Colon (tissue), 2 donors: ENCODE measurements around the gene C1D.
"Not testable (repeated sequence)": the region's sequence is repeated elsewhere in the genome, so short reads cannot be mapped to it uniquely, and the experiment has no call there.

ENCODE experiments used
- FAIRE-seq: peaks from 2 replicates; lab custom pipeline; 2012; peaks lifted over from hg19 to GRCh38; lab: Jason Lieb, UNC
- donor health status: control.
- donor health status: control.

Gene C1D, protein sequence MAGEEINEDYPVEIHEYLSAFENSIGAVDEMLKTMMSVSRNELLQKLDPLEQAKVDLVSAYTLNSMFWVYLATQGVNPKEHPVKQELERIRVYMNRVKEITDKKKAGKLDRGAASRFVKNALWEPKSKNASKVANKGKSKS

DNA sequence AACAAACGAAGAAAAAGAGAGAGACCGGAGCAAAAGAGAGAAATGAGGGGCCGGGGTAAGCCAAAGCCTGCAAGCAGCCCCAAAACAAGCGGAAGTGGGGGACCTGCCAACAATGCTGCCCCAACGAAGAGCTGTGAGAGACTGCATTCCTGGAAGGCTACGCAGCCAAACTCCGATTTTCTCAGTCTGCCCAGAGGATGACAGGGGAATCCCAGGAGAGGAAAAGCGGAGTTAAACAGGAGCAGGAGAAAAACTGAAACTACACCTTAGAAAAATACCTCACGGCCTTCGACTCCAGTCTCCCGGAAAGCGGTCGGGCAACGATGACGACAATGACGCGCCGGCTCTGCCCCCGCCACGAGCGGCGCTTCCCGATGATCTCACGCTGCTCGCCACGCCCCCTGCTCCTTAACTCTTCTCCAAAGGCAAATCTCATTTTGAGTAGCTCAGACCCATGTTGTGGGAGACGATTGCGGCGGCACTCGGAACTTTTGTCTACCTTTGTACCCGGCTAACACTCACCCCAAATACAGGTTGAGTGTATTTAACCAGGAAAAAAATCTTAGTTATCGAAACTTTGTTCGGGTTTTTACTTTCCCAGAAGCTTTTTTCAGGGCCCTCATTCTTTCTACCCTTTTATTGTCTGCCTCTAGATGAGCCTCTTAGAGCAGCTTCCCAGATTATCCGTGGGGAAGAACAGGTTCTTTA lies at the start of gene C1D:
Gene C1D, minus strand, starts transcription at position 325 of the 708 bp plus-strand sequence. CDS start 15,694 bp downstream, outside the sequence.
- no peak for FAIRE-seq

DNA sequence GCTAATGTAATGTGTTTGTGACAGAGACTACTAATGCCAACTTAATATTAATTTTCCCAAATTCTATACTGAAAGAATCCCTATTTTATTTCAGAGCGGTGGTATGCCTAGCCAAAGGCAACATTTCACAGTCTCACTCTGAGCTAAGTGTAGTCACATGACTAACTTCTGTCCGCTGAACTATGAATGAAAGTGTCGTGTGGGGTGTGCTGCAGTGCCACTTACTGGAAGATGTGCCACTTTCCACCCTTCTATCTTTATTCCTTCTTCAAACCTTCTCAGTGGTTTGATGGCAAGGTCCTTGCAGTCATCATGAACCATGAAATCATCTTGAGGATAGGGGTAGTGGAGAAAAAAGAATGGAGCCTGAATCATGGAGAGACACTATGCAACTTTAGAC lies 47.3 kb upstream of the C1D start:
- FAIRE-seq, result no peak

DNA sequence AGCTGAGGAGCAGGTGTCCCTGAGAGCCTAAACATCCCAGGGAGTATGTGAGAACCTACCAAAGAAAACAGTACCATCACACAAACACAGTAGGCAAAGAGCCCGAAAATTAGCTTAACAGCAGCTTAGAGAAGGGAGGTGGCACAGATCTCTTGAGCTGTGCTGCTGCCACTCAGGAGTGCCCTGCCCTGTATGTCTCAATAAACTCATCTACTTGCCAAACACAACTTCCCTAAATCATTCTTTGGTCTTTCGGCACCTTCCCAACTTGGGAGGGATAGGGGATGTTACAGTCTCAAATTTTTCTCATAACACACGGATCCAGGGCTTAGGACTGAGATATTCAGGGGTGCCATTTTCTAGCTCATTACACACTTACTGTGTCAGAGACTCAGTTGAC lies 45.3 kb upstream of the C1D start:
- no peak for FAIRE-seq

DNA sequence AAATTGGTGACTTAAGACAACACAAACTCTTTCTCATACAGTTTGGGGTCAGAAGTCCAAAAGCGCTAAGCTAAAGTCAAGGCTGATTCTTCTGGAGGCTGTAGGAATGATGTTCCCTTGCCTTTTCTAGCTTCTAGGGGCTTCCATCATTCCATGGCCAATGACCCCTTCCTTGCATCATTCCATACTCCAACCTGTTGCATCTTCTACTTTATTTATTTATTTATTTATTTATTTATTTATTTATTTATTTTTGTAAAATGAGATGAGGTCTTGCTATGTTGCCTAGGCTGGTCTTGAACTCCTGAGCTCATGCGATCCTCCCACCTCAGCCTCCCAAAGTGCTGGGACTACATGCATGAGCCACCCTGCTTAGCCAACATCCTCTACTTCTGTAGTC lies 44.7 kb upstream of the C1D start:
- no peak for FAIRE-seq

DNA sequence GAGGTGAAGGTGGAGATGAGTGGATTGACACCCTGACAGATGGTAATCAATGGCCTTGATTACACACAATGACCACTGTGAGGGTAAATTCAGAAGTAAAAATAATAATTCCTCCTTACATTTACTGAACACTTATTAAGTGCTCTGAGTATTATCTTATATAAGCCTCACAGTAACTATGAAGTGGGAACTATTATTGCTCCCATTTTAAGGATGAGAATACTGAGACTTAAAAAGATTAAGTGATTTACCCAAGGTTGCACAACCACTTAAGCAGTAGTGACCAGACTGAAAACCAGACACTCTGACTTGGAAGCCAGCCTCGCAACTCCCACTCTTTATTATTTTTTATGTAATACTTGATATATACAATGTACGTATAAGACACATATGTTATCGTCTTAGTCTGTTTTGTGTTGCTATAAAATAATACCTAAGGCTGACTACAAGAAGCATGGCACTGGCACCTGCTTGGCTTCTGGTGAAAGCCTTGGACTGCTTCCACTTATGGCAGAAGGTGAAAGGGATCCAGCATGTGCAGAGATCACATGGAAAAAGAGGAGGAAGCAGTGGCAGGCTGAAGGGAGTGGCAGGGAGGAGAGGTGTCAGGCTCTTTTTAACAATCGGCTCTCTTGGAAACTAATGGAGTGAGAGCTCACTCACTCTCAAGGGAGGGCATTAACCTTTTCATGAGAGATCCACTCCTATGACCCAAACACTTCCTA lies 41.5 kb upstream of the C1D start:
- FAIRE-seq, result no peak

DNA sequence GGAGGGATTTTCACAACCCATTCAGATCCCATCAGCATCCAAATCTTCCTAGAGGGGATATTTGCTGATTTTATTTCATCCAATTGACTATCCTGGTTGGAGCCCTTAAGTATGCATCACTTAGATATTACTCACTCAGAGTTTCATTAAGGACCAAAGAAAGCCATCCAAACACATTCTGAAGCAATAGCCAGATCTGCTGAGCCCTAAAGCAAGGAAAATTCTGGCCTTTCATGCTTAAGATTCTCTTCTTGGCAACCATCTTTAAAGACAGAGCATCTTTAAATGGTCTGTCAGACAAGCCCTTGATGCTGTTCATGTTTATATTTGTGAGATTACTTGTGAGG lies 40.9 kb upstream of the C1D start:
- FAIRE-seq, result no peak

DNA sequence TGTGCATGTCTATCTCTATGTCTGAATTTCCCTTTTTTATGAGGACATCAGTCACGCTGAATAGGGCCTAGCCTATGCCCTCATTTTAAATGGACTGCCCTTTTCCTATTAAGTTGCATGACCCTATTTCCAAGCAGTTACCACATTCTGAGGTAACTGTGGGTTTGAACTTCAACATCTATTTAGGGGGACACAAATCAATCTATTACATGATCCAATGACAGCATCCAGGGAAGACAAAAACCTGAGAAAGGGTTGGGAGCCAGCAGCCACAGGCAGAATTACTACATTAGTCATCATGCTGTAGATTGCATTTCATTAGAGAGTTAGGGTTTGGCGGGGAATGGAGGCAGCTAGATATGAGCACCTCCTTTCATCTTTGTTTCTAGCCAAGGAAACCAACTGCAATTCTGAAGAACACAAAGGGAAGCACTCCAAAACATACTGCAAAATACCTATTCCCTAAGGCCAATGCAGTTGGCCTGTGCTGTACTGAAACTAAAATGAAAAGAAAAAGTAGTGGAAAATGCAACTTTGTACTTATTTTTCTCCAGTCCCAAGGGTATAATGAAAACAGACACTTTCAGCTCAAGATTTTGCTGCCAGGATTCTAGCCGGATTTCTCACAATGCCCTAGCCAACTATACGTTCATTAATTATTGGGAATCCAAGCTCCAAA lies 40.4 kb upstream of the C1D start:
- FAIRE-seq, result no peak

DNA sequence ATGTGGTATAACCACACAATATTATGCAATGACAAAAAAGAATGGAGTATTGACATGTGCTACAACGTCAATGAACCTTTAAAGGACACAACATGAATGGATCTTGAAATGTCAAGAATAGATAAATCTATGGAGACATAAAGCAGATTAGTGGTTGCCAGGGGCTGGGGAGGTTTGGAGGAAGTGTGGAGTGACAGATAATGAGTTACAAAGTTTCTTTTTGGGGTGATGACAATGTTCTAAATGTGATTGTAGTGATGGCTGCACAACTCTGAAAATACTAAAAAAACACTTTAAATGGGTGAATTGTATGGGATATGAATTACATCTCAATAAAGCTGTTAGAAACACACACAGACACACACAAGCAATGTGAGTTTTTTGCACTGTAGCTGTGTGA lies 37.4 kb upstream of the C1D start:
- FAIRE-seq, result no peak

DNA sequence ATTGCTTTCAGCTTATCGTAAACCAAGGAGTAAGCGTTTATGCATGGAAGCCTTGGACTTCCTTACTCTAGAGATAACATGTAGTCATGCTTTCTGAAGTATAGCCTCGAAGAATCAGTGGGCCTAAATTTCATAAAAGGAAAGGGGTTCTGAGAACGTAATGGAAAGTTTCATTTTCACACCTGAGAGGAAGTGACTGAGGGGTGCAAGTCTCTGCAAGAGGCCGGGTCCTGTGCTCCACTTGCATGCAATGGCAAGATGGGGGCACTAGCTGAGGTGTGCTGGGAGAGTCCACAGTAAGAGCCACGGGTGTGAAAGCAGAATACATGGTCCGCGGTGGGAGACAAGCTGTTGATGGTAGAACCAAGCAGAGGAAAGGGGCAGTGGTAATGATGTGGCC lies 36.5 kb upstream of the C1D start:
- FAIRE-seq, result no peak

DNA sequence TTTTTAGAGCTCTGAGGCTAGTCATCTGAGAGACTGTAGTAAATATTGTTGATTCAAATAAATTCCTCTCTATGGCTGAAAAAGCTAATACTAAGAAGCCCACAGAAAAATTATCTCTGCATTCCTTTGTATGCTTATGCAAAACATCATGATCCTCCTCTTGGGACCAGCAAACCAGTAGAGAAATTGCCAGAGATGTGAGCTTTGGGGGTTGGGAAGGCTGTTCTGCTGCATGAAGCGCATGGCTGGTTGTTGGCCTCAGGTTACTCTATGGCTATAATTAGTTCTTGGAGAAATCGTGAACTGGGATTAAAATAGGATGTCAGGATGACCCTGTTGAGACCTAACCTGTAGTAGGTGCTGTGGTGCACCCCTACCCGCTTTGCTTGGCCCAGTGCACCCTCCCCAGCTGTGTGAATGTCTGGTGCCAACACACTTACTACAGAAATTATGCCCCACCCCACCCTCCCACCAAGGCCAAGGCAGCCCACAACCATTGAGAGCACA lies 35.5 kb upstream of the C1D start:
- no peak for FAIRE-seq

DNA sequence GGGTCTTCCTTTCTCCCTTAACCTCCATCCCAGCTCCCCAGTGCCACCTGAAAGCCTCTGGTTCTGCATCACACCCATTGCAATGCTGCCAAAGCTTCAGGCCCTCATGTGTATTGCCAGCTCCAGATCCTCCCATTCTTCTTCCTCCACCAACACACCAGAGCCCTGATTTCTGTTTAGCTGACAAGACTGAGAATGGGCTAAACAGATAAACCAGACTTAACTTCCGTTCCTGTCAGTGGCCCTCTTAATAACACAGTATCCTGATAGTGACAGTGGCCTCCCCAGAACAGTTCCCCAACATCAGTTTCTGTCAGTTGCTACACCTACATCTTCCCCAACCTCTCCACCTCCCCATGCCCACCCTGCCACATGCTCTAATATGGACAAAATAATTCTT lies 31.3 kb upstream of the C1D start:
- FAIRE-seq, result no peak

DNA sequence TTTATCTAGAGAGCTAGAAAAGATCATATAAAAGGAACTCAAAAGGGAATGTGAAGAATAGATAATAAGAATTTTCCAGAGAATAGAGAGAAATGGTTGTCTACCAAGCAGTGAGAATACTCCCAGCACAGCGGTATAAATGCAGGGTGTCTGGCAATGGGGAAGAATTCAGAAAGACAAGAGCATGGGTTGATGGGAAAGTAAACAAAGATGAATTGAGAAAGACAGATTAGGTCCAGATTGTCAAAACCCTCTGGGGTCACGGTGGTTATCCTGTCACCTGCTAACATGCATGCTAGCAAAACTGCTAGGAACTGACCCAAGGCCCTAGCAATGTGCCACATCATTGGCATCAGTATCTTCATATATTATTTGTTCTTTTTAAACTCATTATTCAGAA lies 30.8 kb upstream of the C1D start:
- FAIRE-seq, result no peak

DNA sequence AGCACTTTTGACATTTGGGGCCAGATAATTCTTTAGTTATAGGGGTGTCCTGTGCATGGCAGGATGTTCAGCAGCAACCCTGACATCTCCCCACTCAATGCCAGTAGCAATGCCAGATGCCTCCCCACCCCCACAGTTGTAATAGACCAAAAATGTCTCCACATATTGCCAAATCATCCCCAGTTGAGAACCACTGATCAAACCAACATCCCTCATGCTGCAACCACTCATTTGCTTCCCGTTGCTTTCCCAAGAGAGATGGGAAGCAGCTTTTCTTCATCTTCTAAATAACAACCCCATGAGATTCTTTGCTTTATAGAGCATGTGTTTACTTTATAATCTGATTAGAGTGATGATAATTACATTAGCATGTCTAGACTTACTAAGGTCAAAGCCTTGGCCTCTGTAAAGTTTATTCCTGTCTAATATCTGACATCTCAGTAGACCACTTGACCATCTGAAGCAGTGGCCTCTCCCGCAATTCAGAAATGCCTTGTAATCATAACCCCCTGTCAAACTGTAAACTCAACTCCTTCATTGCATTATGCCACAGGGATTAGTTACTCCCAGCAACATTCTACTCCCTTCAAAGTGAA lies 28.7 kb upstream of the C1D start:
- FAIRE-seq, result no peak

DNA sequence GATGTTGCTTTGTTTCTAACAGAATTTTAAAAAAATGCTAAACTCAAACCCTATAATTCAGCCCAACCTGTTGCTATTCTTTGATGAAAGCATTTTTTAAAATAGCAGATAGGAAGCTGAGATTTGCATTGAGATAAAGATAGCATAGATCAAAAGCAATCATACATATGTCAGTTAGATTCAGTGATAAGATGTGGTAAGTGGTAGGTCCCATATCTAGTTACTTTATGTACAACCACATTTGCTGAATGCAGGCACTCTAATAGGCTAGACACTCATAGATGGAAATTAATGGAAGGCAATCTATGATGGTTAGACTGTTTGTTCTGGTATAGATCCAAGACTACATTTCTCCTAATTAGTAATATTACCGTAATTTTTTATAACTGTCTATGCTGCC lies 27.2 kb upstream of the C1D start:
- no peak for FAIRE-seq

DNA sequence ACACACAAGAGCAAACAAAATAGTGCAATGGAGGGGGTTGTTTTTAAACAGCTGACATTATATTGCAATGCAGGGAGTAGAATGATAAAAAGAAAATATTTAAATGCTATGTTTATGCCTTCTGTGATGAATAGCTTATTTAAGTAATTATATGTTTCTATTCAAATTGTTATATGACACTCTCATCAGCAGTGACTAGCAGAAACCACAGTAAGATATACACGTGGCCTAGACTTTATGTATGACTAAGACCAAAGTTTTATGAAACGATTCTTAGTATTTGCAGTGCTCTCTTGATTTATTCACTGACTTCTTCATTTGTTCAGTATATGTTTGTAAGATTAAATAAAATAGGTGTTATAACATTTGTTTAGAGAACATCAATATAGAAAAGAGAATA lies 26.1 kb upstream of the C1D start:
- FAIRE-seq, result no peak

DNA sequence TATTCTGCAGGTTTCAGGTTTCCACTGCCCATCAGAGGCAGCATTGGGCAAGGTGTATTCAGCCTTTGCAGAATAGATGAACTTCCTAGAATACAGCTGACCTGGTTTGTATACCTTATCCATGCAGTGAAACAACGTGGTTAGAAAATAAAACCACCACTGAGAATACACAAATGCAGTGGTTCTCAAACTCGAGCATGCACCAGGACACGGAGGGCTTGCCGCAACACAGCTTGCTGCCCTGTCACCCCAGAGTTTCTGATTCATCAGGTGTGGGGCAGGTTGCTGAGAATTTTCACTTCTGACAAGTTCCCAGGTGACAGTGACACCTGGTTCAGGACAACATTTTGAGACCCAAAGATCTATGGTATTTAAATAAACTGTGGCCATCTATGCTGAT lies 23.4 kb upstream of the C1D start:
- FAIRE-seq, result no peak

DNA sequence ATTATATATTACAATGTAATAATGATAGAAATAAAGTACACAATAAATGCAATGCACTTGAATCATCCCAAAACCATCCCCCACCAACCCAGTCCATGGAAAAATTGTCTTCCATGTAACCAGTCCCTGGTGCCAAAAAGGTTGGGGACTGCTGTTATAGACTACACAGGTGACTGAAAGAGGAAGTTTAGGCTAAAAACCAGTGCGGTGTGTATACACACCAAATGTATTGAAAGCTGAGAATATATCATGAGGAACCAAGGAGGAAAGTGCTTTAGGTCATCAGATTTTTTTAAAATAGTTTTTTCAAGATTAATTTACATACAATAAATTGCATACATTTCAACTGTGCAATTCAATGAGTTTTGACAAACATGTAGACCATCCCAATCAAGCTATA lies 20.5 kb upstream of the C1D start:
- FAIRE-seq, result no peak

DNA sequence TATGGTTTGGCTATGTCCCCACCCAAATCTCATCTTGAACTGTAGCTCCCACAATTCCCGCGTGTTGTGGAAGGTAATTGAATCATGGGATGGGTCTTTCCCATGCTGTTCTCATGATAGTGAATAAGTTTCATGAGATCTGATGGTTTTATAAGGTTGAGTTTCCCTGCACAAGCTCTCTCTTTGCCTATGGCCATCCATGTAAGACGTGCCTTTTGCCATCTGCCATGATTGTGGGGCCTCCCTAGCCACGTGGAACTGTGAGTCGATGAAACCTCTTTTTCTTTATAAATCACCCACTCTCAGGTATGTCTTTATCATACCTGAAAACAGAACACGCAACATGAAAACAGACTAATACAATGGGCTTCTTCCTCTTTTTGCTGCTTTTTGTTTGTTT lies 11.2 kb upstream of the C1D start:
- no peak for FAIRE-seq

DNA sequence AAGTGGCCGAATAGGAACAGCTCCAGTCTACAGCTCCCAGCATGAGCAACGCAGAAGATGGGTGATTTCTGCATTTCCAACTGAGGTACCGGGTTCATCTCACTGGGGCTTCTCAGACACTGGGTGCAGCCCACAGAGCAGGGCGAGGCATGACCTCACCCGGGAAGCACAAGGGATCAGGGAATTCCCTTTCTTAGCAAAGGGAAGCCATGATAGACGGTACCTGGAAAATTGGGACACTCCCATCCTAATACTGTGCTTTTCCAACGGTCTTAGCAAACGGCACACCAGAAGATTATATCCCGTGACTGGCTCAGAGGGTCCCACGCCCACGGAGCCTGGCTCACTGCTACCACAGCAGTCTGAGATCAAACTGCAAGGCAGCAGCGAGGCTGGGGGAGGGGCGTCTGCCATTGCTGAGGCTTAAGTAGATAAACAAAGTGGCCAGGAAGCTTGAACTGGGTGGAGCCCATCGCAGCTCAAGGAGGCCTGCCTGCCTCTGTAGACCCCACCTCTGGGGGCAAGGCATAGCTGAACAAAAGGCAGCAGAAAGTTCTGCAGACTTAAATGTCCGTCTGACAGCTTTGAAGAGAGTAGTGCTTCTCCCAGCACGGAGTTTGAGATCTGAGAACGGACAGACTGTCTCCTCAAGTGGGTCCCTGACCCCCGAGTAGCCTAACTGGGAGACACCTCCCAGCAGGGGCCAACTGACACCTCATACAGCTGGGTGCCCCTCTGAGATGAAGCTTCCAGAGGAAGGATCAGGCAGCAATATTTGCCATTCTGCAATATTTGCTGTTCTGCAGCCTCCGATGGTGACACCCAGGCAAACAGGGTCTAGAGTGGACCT lies 1.2 kb upstream of the C1D start:
- not testable (repeated sequence) for FAIRE-seq

DNA sequence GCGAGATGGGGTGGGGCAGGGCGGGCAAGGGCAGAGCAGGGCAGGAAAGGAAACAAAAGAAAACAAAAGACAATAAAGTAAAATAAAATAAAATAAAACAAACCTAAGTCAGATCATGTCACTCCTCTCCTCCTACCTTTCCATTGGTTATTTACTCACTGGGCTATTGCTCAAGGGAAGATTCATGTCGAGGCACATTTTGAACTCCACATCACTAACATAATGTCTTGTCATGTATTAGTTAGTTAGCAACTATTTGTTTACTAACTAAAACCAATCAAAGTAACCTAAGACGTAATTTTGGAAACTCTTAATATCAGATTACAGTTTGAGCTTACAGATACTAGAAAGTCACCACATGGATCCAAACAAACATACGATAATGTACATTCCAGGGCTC lies 2.2 kb downstream of the C1D start:
- FAIRE-seq, result no peak

DNA sequence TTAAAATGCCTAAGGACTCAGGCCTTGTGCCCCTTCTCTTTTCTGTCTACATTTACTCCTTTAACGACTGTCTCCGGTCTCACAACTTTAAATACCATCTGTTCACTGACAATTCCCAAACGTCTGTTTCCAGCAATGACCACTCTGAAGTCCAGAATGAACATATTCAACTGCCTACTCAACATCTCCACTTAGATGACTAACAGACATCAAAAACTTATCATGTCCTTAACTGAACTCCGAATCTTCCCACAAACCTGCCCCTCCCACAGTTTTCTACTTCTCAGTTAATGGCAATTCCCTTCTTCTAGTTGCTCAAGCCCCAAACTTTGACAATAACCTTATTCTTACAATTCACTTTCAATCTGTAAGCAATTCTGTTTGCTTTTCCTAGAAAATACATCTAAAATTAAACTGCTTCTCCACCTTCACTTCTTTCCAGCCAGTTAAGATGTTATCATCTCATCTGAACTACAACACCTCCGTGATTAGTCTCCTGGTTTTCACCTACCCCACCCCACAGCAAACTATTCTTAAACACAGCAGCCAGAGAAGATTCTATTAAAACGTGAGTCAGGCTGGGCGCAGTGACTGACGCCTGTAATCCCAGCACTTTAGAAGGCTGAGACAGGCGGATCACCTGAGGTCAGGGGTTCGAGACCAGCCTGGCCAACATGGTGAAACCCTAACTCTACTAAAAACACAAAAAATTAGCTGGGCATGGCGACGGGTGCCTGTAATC lies 2.8 kb downstream of the C1D start:
- FAIRE-seq, result no peak
